IPS-18a (cell line): ENCODE measurements around the gene ACAP2.
"Not testable (repeated sequence)": the region's sequence is repeated elsewhere in the genome, so short reads cannot be mapped to it uniquely, and the experiment has no call there.

Experiments
- H3K27ac ChIP-seq: one replicate; pipeline ENCODE4 v1.5.1; 2013; ENCODE audit warnings: low read length
- H3K27me3 ChIP-seq: one replicate; pipeline ENCODE4 v1.6.1; 2013; ENCODE audit warnings: mild to moderate bottlenecking, low read length; ENCODE audit not compliant: control insufficient read depth, insufficient read depth
- H3K36me3 ChIP-seq: one replicate; pipeline ENCODE4 v1.6.1; 2013; ENCODE audit warnings: low read depth, low read length; ENCODE audit not compliant: control insufficient read depth
- H3K4me1 ChIP-seq: one replicate; pipeline ENCODE4 v1.6.1; 2013; ENCODE audit warnings: low read depth, low read length; ENCODE audit not compliant: control insufficient read depth
- H3K4me3 ChIP-seq: one replicate; pipeline ENCODE4 v1.5.1; 2013; ENCODE audit warnings: low read length
- H3K9ac ChIP-seq: one replicate; pipeline ENCODE4 v1.6.1; 2013; ENCODE audit warnings: mild to moderate bottlenecking, low read length, moderate library complexity
- H3K9me3 ChIP-seq: one replicate; pipeline ENCODE4 v1.6.1; 2013; ENCODE audit warnings: low read depth, low read length; ENCODE audit not compliant: control insufficient read depth

Gene ACAP2, protein sequence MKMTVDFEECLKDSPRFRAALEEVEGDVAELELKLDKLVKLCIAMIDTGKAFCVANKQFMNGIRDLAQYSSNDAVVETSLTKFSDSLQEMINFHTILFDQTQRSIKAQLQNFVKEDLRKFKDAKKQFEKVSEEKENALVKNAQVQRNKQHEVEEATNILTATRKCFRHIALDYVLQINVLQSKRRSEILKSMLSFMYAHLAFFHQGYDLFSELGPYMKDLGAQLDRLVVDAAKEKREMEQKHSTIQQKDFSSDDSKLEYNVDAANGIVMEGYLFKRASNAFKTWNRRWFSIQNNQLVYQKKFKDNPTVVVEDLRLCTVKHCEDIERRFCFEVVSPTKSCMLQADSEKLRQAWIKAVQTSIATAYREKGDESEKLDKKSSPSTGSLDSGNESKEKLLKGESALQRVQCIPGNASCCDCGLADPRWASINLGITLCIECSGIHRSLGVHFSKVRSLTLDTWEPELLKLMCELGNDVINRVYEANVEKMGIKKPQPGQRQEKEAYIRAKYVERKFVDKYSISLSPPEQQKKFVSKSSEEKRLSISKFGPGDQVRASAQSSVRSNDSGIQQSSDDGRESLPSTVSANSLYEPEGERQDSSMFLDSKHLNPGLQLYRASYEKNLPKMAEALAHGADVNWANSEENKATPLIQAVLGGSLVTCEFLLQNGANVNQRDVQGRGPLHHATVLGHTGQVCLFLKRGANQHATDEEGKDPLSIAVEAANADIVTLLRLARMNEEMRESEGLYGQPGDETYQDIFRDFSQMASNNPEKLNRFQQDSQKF

DNA sequence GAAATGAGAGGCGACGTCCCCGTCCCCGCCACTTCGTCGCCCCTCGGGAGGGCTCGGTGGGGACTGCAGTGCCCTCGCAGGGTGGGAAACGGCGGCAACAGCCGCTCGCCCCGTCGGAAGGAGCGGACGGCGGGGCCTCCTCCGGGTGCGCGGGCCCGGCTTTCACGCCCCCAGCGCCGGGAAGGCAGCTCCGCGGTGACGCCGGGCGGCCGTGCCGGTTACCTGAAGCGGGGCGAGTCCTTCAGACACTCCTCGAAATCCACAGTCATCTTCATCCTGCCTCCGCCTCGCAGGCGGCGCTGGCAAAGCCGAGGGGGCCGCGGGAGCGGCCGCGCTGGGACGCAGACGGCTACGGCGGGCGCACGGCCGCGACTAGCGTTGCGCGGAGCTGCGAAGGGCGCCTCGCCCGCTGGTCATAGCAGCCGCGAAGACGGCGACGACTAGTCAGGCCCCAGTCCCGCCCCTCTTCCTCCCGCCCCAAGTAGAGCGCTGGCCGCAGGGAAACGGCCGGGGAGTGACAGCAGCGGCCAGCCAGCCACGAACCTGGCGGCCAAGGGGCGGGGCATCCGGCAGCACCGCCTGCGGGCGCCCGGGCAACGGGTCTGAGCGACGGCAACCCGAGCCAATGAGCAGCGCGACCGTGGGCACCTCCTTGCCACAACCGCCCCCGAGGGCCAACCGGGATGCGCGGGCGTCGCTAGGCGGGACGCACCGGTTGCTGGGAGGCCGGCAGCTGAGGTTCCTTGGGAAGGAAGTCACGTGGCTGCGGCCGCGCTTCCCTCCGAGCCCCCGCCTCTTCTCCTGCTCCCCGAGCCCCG, at the start of gene ACAP2:
Gene ACAP2, minus strand, starts transcription at position 448 of the 818 bp plus-strand sequence. Its CDS starts 173 bp downstream, at position 275.
- Histone ChIP-seq H3K9me3 (no peaks in the 10 kb centered on the region), H3K4me1 (peaks cover 15% of the 10 kb centered on the region), H3K27ac (no peak within 1 kb of the TSS), H3K9ac (peak within 1 kb of the TSS; percentile 56), H3K27me3 (no peaks in the 10 kb centered on the region), H3K36me3 (no peaks in the 10 kb centered on the region), H3K4me3 (peak within 1 kb of the TSS; percentile 65)

DNA sequence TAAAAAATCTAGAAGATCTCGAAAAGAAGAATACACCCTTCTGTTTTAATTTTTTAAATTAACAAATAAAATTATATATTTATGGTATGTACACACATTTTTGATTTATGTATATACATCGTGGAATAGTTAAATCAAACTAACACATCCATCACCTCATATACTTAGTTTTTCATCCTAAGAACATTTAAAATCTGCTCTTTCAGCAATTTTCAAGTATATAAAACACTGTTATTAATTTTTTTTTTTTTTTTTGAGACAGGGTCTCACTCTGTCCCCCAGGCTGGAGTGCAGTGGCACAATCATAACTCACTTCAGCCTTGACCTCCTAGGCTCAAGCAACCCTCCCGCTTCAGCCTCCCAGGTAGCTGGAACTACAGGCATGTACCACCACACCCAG, 32.8 kb upstream of the ACAP2 start:
- Histone ChIP-seq H3K4me1 (no peaks in the 10 kb centered on the region), H3K9ac (no peak overlapping the region), H3K27me3 (no peaks in the 10 kb centered on the region), H3K27ac (no peak overlapping the region), H3K4me3 (no peak overlapping the region), H3K36me3 (no peaks in the 10 kb centered on the region), H3K9me3 (no peaks in the 10 kb centered on the region)

DNA sequence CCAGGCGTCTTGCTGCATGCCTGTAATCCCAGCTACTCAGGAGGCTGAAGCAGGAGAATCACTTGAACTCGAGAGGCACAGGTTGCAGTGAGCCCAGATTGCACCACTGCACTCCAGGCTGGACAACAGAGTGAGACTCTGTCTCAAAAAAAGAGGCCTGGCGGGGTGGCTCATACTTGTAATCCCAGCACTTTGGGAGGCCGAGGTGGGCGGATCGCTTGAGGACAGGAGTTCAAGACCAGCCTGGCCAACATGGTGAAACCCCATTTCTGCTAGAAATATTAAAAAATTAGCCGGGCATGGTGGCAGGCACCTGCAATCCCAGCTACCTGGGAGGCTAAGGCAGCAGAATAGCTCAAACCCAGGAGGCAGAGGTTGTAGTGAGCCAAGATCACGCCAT, 32.3 kb upstream of the ACAP2 start:
- not testable (repeated sequence) for H3K36me3 ChIP-seq

DNA sequence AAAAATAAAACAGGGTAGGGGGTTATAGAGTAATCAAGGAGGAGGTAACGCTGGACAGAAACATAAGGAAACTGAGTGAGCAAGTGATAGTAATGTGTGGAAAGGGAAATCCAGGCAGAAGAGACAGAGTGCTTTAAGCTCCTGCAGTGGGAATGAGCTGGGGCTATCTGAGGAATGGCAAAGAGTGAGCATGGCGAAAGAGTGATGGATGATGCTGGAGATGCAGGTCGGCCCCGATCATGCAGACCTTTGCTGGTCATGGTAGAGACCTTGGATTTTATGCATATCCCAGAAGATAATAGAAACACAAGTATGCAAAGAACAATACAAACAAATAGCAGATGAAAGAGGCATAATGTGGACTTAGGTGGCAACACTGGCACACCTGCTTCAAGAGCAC, 26.0 kb upstream of the ACAP2 start:
- no peaks in the 10 kb centered on the region for H3K4me1 ChIP-seq
- no peak overlapping the region for H3K27ac ChIP-seq

More for the DNA sequence above, 32.3 kb upstream of the ACAP2 start:
- not testable (repeated sequence) for H3K9me3 ChIP-seq, H3K27me3 ChIP-seq, H3K9ac ChIP-seq, H3K4me1 ChIP-seq, H3K27ac ChIP-seq, H3K4me3 ChIP-seq

DNA sequence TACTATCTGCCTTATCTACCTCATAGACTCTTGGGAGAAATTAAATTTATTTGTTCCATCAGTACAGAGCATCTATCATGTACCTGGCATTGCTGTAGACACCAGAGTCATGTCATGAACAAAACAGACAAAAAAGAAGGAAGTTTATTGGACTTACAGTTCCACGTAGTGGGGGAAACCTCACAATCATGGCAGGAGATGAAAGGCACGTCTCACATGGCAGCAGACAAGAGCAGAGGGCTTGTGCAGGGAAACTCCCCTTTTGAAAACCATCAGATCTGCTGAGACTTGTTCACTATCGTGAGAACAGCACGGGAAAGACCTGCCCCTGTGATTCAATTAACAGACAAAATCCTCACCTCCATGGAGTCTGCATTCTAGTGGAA, 25.6 kb upstream of the ACAP2 start:
- Histone ChIP-seq H3K27me3 (no peaks in the 10 kb centered on the region), H3K9me3 (no peaks in the 10 kb centered on the region), H3K36me3 (no peaks in the 10 kb centered on the region), H3K9ac (no peak overlapping the region), H3K4me3 (no peak overlapping the region), H3K4me1 (no peaks in the 10 kb centered on the region), H3K27ac (no peak overlapping the region)

More for the DNA sequence above, 26.0 kb upstream of the ACAP2 start:
- Histone ChIP-seq H3K36me3 (no peaks in the 10 kb centered on the region), H3K4me3 (no peak overlapping the region), H3K9me3 (no peaks in the 10 kb centered on the region), H3K27me3 (no peaks in the 10 kb centered on the region), H3K9ac (no peak overlapping the region)

DNA sequence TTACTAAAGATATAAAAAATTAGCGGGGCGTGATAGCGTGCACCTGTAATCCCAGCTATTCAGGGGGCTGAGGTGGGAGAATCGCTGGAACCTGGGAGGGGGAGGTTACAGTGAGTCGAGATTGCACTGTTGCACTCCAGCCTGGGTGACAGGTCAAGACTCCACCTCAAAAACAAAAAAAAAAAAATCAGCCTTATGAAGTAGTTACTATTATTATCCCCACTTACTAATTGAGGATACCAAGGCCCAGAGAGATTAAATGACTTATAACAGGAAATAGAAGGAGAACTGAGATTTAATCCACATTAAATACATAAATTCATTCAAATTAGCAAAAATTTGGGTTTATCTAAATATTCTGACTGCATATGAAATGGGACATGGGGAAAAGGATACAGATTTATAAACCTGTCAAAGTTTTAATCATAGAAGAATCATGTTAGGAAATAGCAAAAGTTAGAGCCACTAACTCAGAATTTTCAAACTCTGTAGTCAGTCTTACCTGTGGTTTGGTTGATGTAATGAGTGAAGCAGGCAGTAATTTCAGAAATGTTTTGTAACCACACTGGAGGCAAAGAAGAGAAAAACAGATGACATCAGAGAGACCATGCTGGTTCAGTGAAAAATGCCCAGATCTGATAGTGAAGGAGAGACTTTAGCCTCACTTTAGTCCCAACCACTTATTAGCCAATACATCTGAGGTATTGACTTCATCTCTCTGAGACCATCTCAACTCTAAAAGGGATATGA, 25.0 kb upstream of the ACAP2 start:
- Histone ChIP-seq H3K36me3 (no peaks in the 10 kb centered on the region), H3K27me3 (no peaks in the 10 kb centered on the region), H3K9me3 (no peaks in the 10 kb centered on the region), H3K4me3 (no peak overlapping the region), H3K9ac (no peak overlapping the region), H3K27ac (no peak overlapping the region), H3K4me1 (no peaks in the 10 kb centered on the region)

DNA sequence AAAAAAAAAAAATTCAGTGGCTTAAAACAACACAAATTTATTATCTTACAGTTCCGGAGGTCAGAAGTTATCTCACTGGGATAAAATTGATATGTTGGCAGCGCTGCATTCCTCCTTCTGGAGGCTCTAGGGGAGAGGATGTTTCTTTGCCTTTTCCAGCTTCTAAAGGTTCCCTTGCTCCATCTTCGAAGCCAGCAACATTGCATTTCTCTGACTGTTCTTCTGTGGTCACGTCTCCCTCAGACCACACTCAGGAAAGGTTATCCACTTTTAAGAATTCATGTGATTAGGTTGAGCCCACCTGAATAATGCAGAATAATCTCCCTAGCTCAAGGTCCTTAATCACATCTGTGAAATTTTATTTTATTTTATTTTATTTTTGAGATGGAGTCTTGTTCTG, 23.4 kb upstream of the ACAP2 start:
- H3K9ac ChIP-seq = no peak overlapping the region
- no peaks in the 10 kb centered on the region for H3K9me3 ChIP-seq
- no peak overlapping the region for H3K4me3 ChIP-seq
- H3K27ac ChIP-seq = no peak overlapping the region
- no peaks in the 10 kb centered on the region for H3K4me1 ChIP-seq
- no peaks in the 10 kb centered on the region for H3K27me3 ChIP-seq
- no peaks in the 10 kb centered on the region for H3K36me3 ChIP-seq

DNA sequence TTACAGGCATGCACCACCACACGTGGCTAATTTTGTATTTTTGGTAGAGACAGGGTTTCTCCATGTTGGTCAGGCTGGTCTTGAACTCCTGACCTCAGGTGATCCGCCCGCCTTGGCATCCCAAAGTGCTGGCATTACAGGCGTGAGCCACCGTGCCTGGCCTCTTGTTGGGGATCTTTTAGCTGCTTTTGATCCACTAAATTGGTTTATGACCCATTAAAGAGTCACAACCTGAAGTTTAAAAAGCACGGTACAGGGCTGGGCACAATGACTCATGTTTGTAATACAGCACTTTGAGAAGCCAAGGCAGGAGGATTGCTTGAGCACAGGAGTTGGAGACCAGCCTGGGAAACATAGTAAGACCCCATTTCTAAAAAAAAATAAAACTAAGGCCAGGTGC, 20.1 kb upstream of the ACAP2 start:
- not testable (repeated sequence) for H3K36me3 ChIP-seq, H3K27ac ChIP-seq, H3K9ac ChIP-seq, H3K27me3 ChIP-seq, H3K4me1 ChIP-seq, H3K4me3 ChIP-seq, H3K9me3 ChIP-seq

DNA sequence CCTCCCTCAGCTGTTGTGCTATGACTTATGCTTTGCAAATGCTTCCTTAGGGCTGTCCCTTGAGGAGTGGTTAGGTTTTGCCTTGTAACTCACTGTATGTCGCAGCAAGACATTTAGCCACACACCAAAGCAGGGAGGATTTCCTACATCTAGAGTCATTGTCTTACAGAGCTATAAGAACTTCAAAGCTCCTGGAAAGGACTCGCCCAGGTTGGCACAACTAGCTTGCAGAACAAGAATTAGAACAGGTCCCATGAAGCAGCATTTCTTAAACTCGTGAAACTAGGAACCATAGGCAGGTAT, 19.4 kb upstream of the ACAP2 start:
- no peaks in the 10 kb centered on the region for H3K9me3 ChIP-seq
- H3K27me3 ChIP-seq = no peaks in the 10 kb centered on the region
- H3K4me3 ChIP-seq = no peak overlapping the region
- no peaks in the 10 kb centered on the region for H3K4me1 ChIP-seq
- no peak overlapping the region for H3K27ac ChIP-seq
- H3K9ac ChIP-seq = no peak overlapping the region
- H3K36me3 ChIP-seq = no peaks in the 10 kb centered on the region

DNA sequence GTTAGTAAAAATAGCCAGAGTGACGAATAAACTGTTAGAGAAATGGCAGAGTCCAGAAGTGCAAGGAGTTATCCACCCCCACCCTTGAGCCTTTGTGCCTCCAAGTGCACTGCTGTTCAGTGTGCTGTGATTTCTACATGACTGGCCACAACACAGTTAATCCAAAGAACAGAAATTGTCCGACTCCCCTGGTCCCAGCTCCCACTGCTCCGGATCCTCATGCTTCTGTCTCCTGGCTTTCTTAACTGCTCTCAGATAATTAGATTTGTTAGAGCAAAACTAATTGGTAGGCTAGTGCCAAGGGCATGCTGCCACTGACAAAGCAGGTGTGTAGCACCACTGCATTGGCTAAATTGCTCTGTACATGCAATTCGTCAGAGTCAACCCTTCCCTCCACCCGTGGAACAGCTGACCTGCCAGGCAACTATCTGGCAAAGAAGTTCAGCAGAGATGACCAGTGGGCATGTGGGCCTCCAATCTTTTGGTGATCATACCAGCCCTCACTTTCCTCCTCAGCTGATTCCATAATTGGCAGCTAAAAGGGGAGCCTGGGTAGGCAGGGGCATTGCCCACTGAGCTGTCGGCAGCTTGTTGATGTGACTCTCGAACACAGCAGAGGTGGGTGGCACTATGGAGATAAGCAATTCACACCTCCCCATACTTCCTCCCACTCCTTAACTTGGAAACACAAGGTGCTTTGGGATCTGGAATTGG, 18.9 kb upstream of the ACAP2 start:
- Histone ChIP-seq H3K9ac (no peak overlapping the region), H3K27ac (no peak overlapping the region), H3K9me3 (no peaks in the 10 kb centered on the region), H3K27me3 (no peaks in the 10 kb centered on the region), H3K36me3 (no peaks in the 10 kb centered on the region), H3K4me3 (no peak overlapping the region), H3K4me1 (no peaks in the 10 kb centered on the region)
